ENCODE data around the gene THRSP.
"Not testable (repeated sequence)": the region's sequence is repeated elsewhere in the genome, so short reads cannot be mapped to it uniquely, and the experiment has no call there.

The THRSP gene

DNA sequence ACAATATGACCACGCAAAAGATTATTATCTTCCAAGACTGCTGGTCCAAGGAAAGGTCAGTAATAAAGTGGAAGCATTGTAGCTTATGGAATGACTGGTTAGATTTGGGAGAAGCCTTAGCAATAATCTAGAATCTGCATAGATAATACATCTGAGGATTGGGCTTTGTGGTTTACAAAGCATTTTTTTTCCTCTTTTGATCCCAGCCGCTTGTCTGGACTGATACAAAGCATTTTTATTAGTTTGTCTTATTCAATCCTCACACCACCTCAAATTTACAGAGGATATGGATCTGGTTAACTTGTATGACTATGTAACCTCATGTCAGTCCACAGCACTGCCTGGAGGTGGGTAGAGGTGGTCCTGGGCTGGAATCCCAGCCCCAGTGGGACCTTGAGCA is 990 bp upstream of the THRSP start:
- DNase-seq = no peak

GRCh38 chr11:78065203-78065602 is 1.5 kb downstream of the THRSP start:
- no peak for DNase-seq

- no peak for DNase-seq
Measured at GRCh38 chr11:78066471-78066870, 2.8 kb downstream of the THRSP start.

- DNase-seq = no peak
Measured at GRCh38 chr11:78067704-78068103, 4.0 kb downstream of the THRSP start.

GRCh38 chr11:78069465-78069864 is 5.8 kb downstream of the THRSP start:
- peak in 1 of 56 donors; percentile 18 for DNase-seq

DNA sequence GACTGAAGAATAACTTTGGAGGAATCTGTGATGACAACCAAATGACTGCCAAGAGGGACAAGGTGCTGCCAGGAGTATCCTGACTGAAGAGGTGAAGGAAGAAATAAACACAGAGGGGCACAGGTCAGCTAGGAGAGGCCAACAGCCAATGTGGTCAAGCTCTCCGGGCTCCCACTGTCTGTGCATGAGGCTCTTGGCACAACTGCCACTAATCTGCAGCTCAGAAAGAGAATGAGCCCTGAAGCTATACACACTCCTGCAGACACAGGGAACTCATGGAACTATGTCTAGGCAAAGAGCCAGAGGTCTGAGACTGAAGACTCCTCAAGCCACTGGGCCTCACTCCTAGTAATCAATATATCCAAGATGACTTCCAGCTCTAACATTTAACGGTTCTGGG is 7.0 kb downstream of the THRSP start:
- no peak for DNase-seq

DNA sequence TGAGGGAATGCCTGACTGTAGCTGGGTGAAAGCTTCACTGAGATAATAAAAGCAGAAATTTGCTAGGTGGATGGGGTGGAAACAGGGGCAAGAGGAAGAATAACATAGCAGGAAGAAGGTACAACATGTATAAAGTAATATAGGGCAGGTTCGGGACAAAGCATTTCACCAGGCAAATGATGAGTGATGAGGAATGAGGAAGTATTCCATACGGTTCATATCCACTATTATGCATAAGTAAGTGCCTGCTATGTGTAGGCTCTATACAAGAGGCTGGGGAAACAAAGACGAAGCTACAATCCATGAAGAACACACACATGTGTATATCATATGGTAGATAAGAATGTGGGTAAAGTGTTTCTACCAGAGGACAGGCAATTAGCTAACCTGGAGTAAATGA is 8.1 kb downstream of the THRSP start:
- DNase-seq = no peak

DNA sequence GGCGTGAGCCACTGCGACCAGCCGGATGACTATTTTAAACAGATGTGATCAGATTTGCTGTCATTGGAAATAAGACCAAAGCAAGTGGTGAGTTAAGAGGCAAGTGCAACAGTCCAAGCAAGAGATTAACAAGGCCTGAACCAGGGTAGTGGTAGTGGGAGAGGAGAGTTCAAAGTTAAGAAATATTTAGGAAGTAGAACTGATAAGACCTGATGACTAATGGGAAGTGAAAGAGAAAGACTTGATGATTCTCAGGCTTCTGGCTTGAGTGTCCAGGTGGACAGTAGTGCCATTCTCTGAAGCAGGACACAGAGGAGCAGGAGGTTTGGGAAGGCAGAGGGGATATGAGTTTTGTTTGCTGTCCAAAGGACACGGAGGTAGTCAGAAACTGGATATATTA is 8.8 kb downstream of the THRSP start:
- no peak for DNase-seq

- DNase-seq = no peak
Measured at GRCh38 chr11:78074756-78075155, 11.1 kb downstream of the THRSP start.

DNA sequence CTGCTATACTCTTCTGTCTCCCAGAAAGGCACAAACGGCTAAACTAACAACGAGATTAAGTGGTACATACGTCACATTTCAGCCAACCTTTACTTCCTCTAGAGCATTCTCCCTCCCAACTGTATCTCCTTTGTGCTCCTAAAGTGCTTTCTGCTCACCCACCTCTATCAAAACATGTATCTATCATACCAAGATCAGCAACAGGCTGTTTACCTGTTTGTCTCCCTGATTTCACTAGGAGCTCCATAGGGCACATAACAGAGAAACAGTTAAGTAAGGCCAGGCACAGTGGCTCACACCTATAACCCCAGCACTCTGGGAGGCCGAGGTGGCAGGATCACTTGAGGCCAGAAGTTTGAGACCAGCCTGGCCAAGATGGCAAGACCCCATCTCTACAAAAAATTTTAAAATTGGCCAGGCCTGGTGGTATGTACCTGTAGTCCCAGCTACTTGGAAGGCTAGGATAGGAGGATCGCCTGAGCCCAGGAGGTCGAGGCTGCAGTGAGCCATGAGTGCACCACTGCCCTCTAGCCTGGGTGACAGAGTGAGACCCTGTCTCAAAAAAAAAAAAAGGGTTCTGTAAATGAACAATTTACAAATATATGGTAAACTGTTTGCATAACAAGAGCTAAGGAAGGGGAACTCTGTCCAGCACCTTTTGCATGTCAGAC is 13.2 kb downstream of the THRSP start:
- DNase-seq = no peak

GRCh38 chr11:78077592-78077991 is 13.9 kb downstream of the THRSP start:
- DNase-seq = not testable (repeated sequence)

DNA sequence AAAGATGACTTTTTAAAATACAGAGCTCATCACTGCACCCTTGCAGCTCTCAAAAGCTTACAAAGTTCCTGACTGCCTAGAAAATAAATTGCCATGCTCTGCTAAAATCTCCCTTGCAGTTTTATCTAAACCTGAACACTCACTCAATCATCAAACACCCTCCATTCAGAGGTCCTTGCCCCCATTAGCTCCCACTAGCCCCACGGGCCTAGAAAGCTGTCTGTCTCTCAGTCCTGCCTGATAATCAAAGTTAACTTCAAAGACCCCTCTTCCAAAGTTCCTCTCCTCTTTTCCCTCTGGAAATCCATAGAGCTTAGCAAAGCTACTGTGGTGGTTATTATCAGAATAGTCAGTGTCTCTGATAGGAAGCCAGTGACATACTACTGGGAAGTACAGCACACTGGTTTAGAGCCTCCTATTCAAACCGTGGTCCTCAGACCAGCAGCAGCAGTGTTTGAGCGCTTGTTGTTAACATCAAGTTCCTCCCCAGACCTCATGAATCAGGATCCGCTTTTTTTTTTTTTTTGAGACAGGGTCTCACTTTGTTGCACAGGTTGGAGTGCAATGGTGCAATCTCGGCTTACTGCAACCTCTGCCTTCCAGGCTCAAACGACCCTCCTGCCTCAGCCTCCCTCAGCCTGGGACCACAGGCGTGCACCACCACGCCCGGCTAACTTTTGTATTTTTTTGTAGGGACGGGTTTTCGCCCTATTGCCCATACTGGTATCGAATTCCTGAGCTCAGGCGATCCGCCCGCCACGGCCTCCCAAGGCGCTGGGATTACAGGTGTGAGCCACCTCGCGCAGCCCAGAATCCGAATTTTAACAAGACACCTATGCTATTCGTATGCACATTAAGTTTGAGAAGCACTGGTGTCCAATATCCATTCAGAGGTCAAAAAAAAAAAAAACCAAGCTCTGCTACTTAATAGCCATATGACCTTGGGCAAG is 14.8 kb downstream of the THRSP start:
- DNase-seq = no peak

GRCh38 chr11:78079232-78080083 is 15.8 kb downstream of the THRSP start, which contains the start of gene NDUFC2:
Gene NDUFC2 (minus strand): TSS chr11:78079862. CDS start chr11:78079744, 118 bp downstream.
- DNase-seq = peak in 54 of 56 donors; percentile 26 to 87 (median 70)

DNA sequence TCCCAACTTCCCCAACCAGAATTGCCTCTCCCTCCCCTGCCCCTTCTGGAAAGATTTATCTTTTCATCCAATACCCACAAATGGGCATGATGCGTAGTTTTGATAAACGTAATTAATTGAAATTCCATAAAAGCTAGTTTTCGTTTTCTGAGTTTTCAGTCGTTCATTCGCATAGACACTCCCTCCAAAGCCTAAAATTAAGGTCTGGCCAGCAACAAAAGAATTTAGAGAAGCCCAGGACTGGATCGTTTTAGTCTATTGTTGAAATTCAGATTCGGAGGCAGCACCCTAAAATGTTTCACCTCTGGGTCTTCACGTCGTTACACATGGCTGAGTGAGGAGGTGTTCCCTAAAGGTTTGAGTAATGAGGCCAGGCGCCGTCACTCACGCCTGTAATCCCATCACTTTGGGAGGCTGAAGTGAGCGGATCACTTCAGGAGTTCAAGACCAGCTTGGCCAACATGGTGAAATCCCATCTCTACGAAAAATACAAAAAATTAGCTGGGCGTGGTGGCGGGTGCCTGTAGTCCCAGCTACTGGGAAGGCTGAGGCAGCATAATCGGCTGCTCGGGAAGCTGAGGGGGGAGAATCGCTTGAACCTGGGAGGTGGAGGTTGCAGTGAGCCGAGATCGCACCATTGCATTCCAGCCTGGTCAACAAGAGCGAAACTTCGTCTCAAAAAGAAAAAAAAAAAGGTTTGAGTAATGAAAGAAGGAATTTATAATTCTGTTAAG is 16.6 kb downstream of the THRSP start:
- DNase-seq = no peak

- no peak for DNase-seq
Measured at GRCh38 chr11:78080818-78081495, 17.3 kb downstream of the THRSP start.

DNA sequence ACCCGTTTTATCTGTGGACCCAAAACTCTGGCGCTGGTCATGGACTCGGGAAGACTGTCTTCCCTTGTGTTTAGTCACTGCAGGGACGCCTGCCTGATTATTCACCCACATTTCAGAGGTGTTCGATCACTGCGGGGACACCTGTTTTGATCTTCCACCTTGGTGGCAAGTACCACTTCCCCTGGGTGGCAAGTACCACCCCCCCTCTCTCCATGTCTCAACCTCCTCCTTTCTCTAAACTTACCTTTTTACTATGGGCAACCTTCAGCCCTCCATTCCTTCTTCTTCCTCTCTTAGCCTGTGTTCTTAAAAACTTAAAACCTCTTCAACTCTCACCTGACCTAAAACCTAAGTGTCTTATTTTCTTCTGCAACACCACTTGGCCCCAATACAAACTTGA is 17.9 kb downstream of the THRSP start:
- DNase-seq = no peak

DNA sequence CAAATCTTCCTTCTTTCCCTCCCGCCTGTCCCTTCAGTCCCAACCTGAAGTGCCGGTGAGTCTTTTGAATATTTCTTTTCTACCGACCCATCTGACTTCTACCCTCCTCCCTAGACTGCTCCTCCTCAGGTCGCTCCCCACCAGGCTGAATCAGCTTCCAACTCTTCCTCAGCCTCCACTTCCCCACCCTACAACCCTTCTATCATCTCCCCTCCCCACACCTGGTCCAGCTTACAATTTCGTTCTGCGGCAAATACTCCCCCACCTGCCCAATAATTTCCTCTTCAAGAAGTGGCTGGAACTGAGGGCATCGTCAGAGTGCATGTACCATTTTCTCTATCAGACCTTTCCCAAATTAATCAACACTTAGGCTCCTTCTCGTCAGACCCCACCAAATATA is 18.5 kb downstream of the THRSP start:
- DNase-seq = no peak

- DNase-seq = no peak
Measured at GRCh38 chr11:78083021-78083420, 19.4 kb downstream of the THRSP start.

GRCh38 chr11:78084506-78084905 is 20.8 kb downstream of the THRSP start:
- DNase-seq = not testable (repeated sequence)

DNA sequence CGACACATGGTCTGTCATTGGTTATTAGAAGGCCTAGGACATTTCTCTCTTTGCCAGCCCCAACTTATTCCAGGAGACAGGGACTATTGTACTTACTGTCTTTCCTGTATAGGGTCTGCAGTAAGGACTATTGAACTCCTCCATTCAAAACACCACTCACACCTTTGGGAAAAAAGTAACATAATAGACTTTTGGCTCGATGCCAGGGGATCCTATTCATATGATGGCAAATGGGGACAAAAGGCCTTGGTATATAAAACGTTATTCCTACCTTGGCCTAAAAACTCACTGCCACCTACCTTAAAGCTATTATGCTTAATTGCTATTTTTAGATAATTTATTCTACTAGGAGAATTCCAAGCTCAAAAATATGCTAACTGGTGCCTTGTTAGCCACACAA is 22.3 kb downstream of the THRSP start:
- no peak for DNase-seq
